Measurements from ENCODE around the gene MZT2B.
"Not testable (repeated sequence)": the region's sequence is repeated elsewhere in the genome, so short reads cannot be mapped to it uniquely, and the experiment has no call there.

Gene MZT2B, protein sequence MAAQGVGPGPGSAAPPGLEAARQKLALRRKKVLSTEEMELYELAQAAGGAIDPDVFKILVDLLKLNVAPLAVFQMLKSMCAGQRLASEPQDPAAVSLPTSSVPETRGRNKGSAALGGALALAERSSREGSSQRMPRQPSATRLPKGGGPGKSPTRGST

DNA sequence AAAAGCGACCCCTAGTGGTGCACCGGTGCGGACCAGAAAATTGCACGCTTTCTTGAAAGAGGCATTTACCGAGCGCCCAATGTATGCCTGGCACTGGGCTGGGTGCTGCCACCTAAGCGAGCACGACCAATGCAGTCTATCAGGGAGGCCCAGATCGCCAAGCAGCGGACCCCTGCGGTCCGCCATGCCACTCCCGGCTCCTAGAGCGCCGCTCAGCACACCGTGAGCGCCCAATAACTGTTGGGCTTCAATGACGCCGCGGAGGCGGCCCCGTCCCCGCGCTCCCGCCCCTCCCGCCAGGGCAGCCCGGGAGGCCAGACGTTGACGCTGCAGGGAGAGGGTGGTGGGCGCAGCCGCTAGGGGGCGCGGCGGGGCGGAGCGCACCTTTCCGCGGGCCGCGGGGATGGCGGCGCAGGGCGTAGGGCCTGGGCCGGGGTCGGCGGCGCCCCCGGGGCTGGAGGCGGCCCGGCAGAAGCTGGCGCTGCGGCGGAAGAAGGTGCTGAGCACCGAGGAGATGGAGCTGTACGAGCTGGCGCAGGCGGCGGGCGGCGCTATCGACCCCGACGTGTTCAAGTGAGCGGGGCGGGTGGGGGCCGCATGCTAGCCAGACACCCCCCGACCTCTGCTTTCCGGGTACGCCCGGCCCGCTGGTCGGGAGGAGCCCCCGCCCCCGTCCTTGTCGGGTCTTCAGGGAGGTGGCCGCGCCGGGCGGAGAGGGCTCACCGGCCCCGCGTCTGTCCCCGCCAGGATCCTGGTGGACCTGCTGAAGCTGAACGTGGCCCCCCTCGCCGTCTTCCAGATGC, at the start of gene MZT2B:
MZT2B (plus strand) TSS at position 383 of the 803 bp plus-strand sequence; CDS start at position 404, 21 bp downstream.
- DNase-seq, result peak; percentile 81

DNA sequence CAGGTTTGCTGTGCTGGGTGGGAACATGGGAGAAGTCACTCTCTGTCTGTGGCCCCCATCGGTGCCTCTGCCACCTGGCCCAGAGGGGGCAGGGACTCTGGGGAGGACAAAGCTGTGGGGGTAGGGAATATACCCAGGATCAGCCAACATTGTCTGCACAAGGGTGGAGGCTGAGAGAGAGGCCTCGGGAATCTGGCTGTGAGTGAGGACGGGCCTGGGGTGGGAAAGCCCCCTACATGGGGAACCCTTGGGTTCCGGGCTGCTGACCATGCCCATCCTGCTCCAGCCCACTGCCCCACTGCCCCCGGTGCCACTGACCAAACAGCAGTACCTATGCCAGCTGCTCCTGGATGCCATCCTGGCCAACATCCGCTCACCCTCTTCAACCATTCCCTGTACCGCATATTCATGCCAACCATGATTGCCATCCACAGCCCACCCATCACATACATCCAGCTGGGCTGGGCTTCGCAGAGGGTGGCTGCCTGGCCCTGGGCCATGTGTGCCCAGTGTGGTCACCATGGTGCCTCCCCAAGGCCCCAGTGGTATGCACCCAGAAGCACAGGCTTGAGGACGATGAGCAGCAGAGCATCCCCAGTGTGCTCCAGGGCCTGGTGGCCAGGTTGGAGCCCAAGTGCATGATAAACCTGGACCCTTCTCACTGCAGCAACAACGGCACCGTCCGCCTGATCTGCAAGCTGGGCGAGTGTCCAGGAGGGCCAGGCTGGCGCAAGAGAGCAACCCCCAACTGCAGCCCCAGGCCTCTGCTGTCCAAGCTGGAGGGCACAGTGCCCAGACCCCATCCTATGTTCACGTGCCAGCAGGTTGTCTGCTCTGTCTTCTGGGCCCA, 46.1 kb upstream of the MZT2B start:
- DNase-seq, result no peak

DNA sequence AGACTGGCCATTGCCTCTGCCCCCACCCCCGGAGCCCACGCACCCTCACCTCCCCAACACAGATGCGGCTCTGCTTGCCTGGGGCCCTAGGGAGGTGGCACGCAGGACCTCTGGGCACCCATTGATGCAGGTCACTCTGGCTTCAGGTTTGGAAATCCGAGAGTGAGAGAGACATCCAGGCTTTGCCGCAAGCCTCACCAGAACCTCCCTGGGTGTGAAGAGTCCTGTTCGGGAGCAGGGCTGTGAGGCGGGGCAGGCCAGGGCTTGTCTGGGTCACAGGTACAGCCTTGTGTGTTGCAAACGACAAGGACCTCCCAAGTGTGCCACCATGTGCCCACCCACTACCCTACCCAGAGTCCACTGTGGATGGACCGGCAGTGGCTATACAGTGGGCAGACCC, 45.5 kb upstream of the MZT2B start:
- not testable (repeated sequence) for DNase-seq

DNA sequence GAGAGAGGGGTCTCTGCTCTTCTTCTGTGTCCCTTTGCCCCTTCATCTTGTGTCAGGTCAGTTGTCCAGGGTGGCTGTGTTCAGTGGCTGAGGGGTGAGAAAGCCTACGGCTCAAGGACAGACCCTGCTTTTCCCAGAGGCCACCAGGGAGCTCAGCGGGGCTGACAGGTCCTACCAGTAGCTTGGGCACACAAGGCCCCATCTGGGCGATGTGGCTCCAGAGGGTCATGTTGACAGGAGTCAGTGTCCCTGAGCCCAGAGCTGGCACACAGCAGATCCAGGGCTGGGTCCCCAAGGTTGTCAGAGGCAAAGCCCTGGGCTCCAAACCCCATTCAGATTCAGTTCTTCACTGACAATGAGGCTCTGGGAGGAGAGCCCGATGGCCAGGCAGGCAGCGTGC, 44.9 kb upstream of the MZT2B start:
- not testable (repeated sequence) for DNase-seq

DNA sequence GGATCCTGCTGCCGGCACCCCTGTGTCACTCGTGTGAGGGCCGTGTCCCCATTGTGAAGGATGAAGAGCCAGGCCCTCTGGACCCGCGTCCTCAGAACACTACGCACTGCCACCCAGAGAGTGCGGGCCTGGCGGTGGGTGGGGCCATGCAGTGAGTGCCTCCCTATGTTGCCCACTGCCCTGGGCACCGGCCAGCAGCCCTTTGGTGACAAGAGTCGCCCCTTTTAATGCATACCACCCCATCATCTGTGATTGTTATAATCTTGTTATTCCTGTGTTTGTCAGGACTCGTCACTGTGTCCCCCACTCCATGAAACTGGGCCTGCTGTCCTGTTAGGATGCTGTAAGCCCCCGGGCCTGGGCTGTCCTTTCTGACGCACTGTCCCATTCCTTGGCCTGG, 43.7 kb upstream of the MZT2B start:
- not testable (repeated sequence) for DNase-seq

DNA sequence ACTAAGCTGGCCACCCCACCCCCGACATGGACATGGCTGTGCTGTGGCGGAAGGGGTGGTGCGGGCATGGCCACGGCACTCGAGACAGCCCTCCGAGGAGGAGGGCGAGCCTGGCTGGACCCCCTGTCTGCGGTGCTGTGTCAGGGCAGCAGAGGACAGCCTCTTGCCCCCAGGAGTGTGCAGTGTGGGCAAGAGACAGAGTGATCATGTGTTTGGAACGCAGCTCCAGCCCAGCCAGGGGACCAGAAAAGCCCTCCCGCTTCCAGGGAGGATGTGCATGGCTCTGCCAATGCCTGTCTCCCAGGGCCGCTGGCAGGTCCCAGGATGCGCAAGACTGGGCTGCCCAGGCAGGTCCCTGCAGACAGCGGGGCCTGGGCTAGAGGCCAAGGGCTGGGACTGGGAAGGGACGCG, 43.2 kb upstream of the MZT2B start:
- not testable (repeated sequence) for DNase-seq

DNA sequence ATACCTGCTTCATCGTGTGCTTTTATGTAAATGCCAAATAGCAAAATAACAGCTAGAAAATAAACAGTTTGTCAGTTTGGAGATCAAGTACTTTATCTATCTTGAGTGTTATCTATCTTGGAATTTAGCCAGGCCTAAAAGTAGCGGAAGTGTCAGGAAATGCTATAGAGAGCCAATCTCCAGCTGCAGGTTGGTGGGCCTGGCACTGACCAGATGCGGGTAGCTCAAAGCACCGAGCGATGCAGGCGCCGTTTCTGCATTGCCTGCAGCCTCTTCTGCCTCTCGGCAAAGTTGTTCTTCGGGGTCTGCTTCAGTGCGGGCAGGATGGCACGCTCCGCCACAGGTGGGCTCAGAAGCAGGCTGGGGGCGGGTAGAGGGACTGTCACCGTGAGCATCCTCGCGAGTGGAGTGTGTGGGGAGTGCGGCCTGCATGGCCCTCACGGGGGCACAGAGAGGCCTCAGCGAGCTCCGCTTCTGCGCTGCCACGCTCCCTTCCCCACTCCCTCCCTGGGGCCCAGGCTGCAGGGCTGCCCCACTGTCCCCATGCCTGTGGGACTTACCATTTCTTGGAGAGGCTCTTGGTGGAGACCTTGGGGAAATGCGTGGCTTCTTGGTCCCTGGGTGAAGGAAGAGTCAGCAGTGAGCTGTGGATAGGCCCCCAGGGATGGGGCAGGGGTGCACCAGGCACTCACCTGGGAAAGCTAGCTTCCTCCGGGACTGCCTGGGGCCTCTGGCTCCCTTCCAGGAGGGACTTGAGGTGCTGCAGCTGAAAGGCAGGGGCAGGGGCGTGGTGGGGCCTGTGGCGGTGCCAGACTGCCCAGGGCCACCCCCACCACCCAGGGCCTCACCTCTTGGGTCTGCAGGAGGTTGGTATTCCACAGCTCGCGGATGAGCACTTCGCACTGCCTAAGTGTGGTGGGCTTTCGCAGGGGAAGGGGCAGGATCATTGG, 42.5 kb upstream of the MZT2B start:
- DNase-seq, result not testable (repeated sequence)

DNA sequence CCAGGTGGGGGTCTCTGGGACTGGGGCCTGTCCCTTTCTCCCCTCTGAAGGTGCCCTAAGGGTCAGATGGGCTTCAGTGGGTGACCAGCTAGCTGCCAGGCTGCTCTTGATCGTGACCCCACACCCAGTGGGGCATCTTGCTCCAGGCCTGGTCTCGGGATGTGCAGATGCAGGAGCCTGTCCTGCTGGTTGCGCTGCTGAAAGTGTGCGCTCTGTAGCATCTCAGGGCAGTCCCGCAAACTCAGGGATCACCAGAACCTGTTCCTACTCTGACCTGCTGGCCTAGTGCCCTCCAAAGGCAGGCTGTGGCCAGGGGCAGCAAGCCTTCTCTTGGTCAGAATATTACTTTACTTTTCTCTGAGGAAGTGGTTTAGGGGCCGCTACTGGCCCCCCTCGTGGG, 41.5 kb upstream of the MZT2B start:
- DNase-seq, result not testable (repeated sequence)

DNA sequence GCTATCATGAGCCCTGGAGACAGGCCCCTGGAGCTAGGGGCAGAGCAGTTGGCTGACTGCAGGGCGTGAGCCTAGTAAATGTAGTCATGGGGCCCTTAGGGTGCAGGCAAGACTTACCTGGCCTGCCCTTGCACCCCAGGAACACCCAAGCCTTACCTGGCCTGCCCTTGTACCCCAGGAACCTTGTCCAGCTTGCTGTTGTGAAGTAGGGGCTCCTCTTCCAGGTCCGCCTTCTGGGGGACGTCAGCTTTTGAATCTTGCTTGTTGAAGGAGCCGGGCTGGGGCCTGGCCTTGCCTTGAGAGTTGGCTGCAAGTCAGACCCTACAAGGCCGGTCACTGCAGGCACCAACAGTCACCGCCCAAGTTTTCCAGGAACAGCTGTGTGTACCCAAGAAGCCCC, 41.1 kb upstream of the MZT2B start:
- not testable (repeated sequence) for DNase-seq

DNA sequence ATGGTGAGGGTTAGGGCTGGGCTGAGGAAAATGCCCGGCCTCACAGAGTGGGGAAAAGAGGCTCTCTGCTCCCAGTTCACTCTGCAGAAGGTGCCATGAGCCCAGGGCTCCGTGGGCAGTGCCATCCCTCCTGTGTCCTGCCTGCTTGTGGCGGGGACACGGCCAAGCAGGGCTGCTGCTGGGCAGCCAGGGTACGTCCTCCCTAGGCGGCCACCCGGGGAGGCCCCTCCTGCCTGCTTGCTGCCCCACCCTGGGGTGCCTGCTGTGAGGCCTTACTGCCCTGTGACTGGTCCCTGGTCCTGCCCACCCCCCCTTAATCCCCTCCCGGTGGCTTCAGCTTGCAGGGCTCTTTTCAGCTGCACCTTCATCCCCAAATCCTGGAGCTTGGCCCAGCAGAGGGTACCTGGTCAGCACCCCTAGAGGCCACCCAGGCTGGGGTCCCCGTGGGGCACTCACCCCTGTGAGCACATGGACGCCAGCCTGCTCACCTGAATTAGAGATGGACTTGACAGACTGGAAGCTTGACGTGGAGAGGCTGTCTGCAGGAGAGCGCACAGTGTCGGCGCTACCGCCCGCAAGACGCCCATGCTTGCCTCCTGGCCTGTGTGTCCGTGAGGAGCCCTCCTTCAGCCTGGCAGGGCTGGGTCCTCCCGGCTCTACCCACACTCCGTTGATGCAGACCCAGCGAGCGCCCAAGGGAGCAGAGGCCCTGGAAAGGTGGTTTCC, 40.3 kb upstream of the MZT2B start:
- DNase-seq, result not testable (repeated sequence)

DNA sequence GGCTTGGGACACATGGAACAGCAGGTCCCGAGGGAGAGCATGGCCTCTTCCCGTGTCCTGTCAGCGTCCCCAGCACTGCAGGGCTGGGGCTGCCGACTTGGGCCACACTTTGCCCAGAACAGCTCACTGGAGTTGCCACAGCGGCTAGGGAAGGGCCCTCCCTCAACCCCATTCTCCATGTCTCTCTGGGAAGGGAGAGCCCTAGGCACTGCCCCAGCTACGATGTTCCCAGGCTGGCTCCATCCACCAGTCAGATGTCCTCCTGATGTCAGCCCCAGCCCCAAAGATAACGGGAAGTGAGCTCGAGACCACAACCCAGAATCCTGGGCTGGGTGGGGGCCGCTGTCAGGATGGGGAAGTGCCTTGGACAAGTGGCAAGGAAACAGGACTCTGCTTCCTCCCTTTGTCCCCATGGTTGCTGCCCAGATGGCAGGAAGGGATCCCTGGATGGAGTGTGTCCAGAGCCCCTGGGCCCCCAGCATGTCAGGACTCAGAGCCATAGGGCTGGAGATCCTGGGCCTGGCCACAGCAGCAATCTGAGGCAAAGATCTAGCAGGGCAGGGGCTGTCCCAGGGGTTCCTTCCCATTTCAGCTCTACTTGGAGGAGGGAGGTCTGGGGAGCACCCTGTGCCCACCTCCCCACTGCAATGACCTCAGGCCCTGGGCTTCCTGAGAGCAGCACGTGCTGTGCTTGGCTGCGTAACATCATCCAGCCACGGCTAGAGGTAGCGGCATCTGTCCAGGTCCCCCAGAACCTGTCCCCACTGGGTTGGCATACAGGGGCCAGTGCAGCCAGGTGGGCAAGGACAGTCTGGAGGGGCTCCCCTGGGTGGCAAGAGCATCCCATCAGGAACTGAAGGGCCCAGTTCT, 39.4 kb upstream of the MZT2B start:
- DNase-seq, result not testable (repeated sequence)

DNA sequence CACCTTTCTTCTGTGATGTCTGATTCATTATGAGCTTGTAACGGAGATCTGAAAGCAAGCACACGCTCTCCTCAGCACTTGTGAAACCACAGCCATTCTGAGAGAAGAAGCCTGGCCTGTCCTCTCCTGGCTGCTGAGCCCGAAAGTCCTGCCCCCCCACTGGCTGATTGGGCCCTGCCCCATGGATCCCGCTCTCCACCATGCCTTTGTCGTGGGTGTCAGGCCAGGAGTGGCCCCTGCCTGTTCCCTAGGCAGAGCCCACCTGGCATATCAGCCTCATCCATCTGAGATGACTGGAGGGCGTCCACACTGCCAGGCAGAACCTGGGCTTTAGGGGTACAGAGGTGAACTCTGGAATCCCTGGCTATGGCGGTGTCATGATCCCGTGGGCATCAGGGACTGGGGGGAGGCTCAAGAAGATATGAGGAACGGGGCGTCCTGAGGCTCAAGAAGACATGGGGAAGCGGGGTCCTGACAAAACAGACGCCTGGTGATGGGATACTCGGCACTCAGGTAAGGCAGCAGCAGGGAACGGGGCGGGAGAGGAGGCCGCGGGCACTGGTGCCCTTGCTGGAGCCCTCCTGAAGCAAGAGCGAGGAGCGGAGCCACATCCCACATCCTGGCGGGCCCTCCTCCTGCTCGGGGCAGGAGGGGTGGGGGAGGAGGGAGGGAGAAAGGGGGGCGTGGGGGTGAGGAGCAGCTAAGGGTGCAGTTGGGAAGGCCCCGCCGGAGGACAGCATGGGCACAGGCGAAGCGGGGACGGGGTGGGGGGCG, 38.6 kb upstream of the MZT2B start:
- DNase-seq, result not testable (repeated sequence)

DNA sequence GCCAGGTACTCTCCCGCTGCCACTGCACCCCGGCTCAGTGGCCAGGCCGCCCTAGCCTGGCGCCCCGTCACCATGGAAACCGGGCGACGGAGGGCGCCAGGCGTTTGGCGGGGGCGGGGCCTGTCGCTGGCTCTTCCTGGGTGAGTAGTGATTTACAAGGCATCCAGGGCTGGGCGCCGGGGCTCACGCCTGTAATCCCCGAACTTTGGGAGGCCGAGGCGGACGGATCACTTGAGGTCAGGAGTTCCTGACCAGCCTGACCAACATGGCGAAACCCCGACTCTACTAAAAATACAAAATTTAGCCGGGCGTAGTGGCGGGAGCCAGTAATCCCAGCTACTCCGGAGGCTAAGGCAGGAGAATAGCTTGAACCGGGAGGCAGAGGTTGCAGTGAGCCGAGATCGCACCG, 37.1 kb upstream of the MZT2B start, which contains the start of gene CCDC74B:
CCDC74B (minus strand) TSS at position 107 of the 409 bp plus-strand sequence. CDS start 116 bp downstream, outside the sequence.
- DNase-seq, result peak; percentile 28

DNA sequence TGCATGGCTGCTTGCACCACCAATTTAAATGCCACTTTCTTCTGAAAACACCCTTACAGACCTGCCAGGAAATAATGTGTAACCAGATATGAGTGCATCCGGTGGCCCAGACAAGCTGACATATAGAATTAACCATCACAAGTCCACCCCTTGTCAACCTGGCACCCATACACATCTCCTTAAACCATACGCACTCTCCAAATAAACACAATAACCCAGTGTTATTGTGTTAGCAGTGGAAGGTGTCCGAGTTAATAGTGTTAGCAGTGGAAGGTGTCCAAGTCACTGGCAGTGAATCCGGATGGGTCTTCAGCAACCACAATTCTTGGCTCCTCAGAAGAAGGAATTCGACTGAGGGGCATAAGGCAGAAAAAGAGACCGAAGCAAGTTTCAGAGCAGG, 33.5 kb upstream of the MZT2B start:
- not testable (repeated sequence) for DNase-seq

DNA sequence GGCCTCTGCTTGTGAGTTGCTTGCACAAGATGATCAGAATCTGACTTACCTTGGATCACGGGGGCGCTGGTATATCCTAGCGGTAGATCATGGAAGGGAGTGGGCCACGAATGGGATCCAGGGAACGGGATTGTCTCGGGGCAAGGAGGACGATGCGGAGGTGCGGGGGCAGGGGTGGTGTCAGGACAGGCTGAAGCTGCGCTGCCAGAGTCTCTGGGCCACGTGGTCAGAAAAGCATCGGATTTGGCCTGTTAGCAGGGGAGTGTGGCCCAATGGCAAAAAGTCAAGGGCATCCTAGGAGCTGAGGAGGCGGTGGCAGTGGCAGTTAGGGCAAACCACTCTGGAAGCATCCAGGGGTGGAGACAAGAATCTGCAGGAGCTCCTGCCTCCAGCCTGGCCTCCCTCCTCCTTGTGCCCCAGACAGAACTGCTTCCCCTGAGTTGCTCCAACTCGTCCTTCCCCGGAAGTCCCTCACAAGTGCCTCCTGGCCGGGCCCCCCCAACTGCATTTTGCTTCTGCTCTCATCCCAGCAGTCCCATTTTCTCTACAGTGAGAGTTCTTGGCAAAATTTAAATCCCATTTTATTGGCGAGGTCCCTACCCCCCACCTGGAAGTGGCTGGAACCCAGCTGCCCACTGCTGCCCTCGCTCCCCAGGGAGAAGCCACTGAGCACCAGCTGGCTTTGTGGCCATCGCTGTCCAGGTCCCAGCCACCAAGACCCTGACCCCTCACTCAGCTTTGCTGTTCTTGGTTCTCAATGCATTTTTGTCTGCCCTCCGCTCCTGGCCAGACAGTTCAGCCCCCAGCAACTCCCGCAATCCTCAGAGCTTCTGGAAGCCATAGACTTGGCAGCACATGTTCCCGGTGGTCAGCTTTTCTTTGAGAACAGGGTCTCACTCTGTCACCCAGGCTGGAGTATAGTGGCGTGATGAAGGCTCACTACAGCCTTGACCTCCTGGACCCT, 31.6 kb upstream of the MZT2B start:
- no peak for DNase-seq

DNA sequence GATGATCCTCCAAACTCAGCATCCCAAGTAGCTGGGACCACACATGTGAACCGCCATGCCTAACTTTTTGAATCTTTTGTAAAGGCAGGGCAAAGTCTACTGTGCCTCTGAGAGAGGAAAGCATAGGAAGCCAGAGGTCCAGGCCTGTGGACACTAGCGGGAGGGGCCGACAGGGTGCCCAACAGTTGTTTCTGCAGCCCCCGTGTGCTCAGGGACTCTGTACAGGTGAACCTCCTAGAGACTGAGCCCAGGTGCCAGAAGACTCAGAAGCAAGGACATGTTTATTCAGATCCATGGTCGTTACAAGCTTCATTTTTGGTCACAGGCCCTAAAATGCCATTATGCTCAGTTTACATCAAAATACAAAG, 30.9 kb upstream of the MZT2B start:
- DNase-seq, result not testable (repeated sequence)

DNA sequence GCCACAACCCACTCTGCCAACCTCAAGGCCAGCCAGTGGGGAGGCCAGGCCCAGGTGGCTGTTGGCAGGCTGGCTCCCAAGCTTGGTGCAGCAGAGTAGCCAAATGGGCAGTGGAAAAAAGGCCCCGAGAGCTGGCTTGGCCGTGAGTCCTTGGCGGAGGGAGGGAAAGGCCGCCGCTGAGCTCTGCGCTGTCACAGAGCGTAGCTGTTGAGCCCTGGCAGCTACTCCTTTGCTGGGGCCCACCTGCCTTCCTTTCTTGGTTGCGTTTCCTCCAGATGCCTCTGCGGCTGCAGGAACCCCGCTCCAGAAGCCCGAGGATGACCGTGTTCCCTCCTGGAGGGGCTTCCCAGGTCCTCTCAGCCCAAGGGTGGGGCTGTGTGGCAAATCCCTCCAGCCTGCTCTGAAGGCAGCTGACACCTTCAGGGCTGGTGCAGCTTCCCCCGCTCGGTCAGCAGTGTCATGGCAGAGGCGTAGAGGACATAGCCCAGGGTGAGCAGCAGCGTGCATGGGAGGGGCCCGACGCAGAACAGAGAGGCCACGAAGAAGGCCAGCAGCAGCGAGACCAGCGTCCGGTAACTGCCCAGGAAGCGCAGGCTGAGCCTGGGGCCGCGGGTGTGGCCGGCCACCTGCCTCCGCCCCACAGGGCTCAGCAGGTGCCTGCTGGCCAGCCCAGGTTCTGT, 29.8 kb upstream of the MZT2B start:
- not testable (repeated sequence) for DNase-seq
